Heart left ventricle (tissue), 16 donors: Measurements from ENCODE around the gene CACNA1C. TPM values are rescaled to one million over a fixed set of nuclear protein-coding genes. Genes with fewer than 3 reads are reported as not detected.

Experiments used
- ATAC-seq, 4 donors: fragments of 200-7000 bp; cut with Tn5 transposase; one replicate each; pipeline ENCODE4 v1.9.1; 2020 to 2022; ENCODE audit warnings: moderate library complexity in 4 of 4, mild to moderate bottlenecking in 3 of 4, moderate number of reproducible peaks in 1 of 4
- DNase-seq, 5 donors: peaks; one replicate each; pipeline ENCODE4 v3.0.0-alpha.2; 2020
- H3K27ac ChIP-seq, 12 donors: fragments of 200-600 bp; sonication (generic) in 4 of 12; one replicate each; pipeline versions ENCODE4 v1.5.0 to v1.8.0; 2016 to 2022; ENCODE audit warnings: mild to moderate bottlenecking in 2 of 12
- H3K27me3 ChIP-seq, 9 donors: fragments of 200-600 bp; sonication (generic) in 2 of 9; one replicate each; pipeline versions ENCODE4 v1.5.1 to v1.8.0; 2016 to 2022; ENCODE audit warnings: mild to moderate bottlenecking in 3 of 9
- H3K36me3 ChIP-seq, 9 donors: fragments of 200-600 bp; sonication (generic) in 2 of 9; one replicate each; pipeline versions ENCODE4 v1.5.0 to v1.8.0; 2018 to 2022; ENCODE audit warnings: mild to moderate bottlenecking in 2 of 9
- H3K4me1 ChIP-seq, 12 donors: fragments of 200-600 bp; sonication (generic) in 4 of 12; one replicate each; pipeline versions ENCODE4 v1.5.0 to v1.8.0; 2016 to 2022; ENCODE audit warnings: mild to moderate bottlenecking in 3 of 12
- H3K4me3 ChIP-seq, 12 donors: fragments of 200-600 bp; sonication (generic) in 4 of 12; one replicate each; pipeline versions ENCODE4 v1.5.0 to v1.8.0; 2017 to 2022; ENCODE audit warnings: mild to moderate bottlenecking in 9 of 12, moderate library complexity in 4 of 12
- H3K9me3 ChIP-seq, 12 donors: fragments of 200-600 bp; sonication (generic) in 4 of 12; one replicate each; pipeline versions ENCODE4 v1.5.0 to v1.8.0; 2016 to 2022; ENCODE audit warnings: mild to moderate bottlenecking in 1 of 12
- POLR2A ChIP-seq, 2 donors: fragments of 450-650 bp; IDR thresholded peaks; one replicate each; pipeline ENCODE4 v1.6.1; 2017; ENCODE audit warnings: antibody characterized with exemption in 2 of 2, mild to moderate bottlenecking in 2 of 2, moderate library complexity in 2 of 2
- WGBS, 4 donors: extraction: QIAGEN DNeasy Blood & Tissue Kit in 2 of 4; methylation state at CpG; one replicate each; pipeline versions ENCODE4 v1.1.5 to v1.1.7; 2013 to 2018; 5-methylcytosine and 5-hydroxymethylcytosine counted together
- intact Hi-C, 10 donors: fragments of 100-400 bp; cut with DNase I; formaldehyde crosslinking; loops; one replicate each; pipeline versions ENCODE4 v1.11.1 to v1.14.2; 2022
- polyA plus RNA-seq, 2 donors: library from polyadenylated mRNA; stranded (reverse); fragments of 200-250 nt; gene quantifications; one replicate each; pipeline ENCODE4 v1.2.3, GENCODE V29; 2013
- total RNA-seq, 9 donors: library from RNA; depleted of rRNA in 2 of 9; stranded (reverse); fragments of >200 nt in 2 of 9; fragmentation: NEBNext Ultra II Directional in 3 of 9; extraction: Animal tissue kit (Norgen Biotek cat#: 25700) in 3 of 9; gene quantifications; one replicate each; pipeline versions ENCODE4 v1.1.0 to v1.2.4, GENCODE V29; 2016 to 2023
- TF ChIP-seq, protein P1 (sequence below), 12 donors: fragments of 200-600 bp; sonication (generic) in 4 of 12; IDR thresholded peaks; one replicate each; pipeline versions ENCODE4 v1.5.0 to v1.8.0; 2018 to 2022; ENCODE audit warnings: antibody characterized with exemption in 12 of 12, mild to moderate bottlenecking in 5 of 12
- donor health status: ischemic (EF 13 %, LVEDD 7.1; RV severe dilation, severe dysfunction).
- donor health status: healthy with polysubstance abuse.
- donor health status: DM: no; HTN: yes; CAD: no.
- donor health status: DM: no; HTN: no; CAD: no.
- donor health status: ischemic (EF 25% LVEDD 6.9; RV normal size, moderate dysfunction).
- donor health status: ischemic (EF 25% LVEDD 5.7; RV mildly dilated, moderate dysfunction).
- donor health status: healthy.
- donor health status: DM: yes; HTN: yes; CAD: no.
- donor health status: ischemic (EF 35%, LVEDD 5.7; RV mildly dilated, moderate dysfunction).
- donor health status: nonischemic (EF 11% LVEDD 7.7; RV severe dilation, severe dysfunction).
- donor health status: DM: yes; HTN: yes; CAD: no.
- donor health status: PGD.
- donor health status: ischemic (EF 29% LVEDD 5.4; RV normal size, mild dysfunction).
- donor health status: nonischemic (EF 23%, LVEDD 6.1; RV moderate dilation, normal function).

CACNA1C gene
- total and polyA plus RNA-seq, 11 donors = 41.9 to 196 (median 164) TPM

DNA sequence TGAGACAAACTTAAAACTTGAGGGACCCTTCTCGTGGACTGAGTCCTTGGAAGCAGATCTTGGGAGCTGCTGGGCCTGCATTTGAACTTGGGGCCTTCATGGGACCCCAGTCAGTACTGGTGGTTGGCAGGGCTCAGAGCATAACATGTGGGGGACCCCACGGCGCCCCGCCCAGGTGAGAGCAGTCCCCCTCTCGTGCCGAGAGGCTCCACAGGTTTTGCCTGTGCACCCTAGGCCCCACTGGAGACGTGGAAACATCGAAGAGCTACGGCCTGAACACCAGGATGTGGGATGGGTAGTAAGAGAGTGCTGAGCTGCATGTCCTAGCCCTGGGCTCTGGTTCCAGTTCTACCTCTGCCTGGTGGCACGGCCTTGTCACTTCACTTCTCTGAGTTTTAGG is 84.1 kb downstream of the CACNA1C start:
- H3K4me1 ChIP-seq = peaks cover 0 to 58% (median 38%) of the 10 kb centered on the region in 12 donors
- ATAC-seq = no peak
- peak overlapping the region in 6 of 12 donors; percentile 4 to 67 (median 48) for H3K27ac ChIP-seq

GRCh38 chr12:2137711-2138110 is 84.9 kb downstream of the CACNA1C start:
- Histone ChIP-seq H3K9me3 (no peaks in the 10 kb centered on the region), H3K27me3 (no peaks in the 10 kb centered on the region), H3K4me1 (peaks cover 0 to 66% (median 41%) of the 10 kb centered on the region in 12 donors), H3K36me3 (peaks cover 0 to 6% (median 0%) of the 10 kb centered on the region in 9 donors), H3K4me3 (no peak overlapping the region), H3K27ac (peak overlapping the region in 10 of 12 donors; percentile 23 to 76 (median 50))
- DNase-seq (peak in 3 of 5 donors; percentile 38 to 80 (median 61)), ATAC-seq (peak in 3 of 4 donors; percentile 38 to 80 (median 76))
- no peak for TF ChIP-seq POLR2A (IDR thresholded peaks at IDR 0.05)
- TF ChIP-seq, protein P1, sequence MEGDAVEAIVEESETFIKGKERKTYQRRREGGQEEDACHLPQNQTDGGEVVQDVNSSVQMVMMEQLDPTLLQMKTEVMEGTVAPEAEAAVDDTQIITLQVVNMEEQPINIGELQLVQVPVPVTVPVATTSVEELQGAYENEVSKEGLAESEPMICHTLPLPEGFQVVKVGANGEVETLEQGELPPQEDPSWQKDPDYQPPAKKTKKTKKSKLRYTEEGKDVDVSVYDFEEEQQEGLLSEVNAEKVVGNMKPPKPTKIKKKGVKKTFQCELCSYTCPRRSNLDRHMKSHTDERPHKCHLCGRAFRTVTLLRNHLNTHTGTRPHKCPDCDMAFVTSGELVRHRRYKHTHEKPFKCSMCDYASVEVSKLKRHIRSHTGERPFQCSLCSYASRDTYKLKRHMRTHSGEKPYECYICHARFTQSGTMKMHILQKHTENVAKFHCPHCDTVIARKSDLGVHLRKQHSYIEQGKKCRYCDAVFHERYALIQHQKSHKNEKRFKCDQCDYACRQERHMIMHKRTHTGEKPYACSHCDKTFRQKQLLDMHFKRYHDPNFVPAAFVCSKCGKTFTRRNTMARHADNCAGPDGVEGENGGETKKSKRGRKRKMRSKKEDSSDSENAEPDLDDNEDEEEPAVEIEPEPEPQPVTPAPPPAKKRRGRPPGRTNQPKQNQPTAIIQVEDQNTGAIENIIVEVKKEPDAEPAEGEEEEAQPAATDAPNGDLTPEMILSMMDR (IDR thresholded peaks at IDR 0.05) = peak in 1 of 12 donors; percentile 18
- WGBS, 4 donors = 25 to 51% (median 37%) methylated on average over 5 to 10 of the region's 10 CpGs
- intact Hi-C loops = no loop called here

More for the DNA sequence above, 84.1 kb downstream of the CACNA1C start:
- peaks cover 0 to 6% (median 0%) of the 10 kb centered on the region in 9 donors for H3K36me3 ChIP-seq
- H3K4me3 ChIP-seq = no peak overlapping the region
- 86 to 94% (median 93%) methylated on average over 5 to 10 of the region's 10 CpGs for WGBS, 4 donors
- H3K9me3 ChIP-seq = no peaks in the 10 kb centered on the region
- TF ChIP-seq, protein P1 (IDR thresholded peaks at IDR 0.05) = no peak
- TF ChIP-seq POLR2A (IDR thresholded peaks at IDR 0.05) = no peak
- H3K27me3 ChIP-seq = no peaks in the 10 kb centered on the region
- DNase-seq = no peak
- intact Hi-C loops = no loop called here

DNA sequence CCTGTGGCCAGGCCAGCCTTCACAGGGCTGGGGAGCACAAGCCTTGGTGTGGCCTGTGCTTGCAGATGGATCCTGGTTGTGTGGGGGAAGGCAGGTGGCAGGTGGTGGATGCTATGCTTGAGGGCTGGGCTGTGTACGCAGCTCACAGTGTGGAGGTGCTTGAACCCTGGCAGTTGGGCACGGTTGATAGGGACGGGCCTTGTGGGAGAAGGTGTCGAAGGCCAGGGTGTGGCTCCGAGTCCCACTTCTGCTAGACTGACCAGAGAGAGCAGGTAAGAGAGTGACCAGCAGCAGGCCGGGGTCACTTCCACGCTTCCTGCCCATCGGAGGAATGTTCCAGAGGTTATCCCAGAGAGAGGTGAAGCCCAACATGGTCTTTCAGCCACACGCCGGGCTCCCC is 85.5 kb downstream of the CACNA1C start:
- TF ChIP-seq POLR2A (IDR thresholded peaks at IDR 0.05) = no peak
- TF ChIP-seq, protein P1 (IDR thresholded peaks at IDR 0.05) = no peak
- H3K27ac ChIP-seq = peak overlapping the region in 9 of 12 donors; percentile 23 to 76 (median 55)
- DNase-seq = no peak
- peaks cover 0 to 71% (median 42%) of the 10 kb centered on the region in 12 donors for H3K4me1 ChIP-seq
- ATAC-seq = peak in 1 of 4 donors; percentile 6
- intact Hi-C loops = no loop called here
- no peak overlapping the region for H3K4me3 ChIP-seq
- no peaks in the 10 kb centered on the region for H3K27me3 ChIP-seq
- no peaks in the 10 kb centered on the region for H3K9me3 ChIP-seq
- 88 to 94% (median 92%) methylated on average over 10 of the region's 10 CpGs for WGBS, 4 donors
- peaks cover 0 to 6% (median 0%) of the 10 kb centered on the region in 9 donors for H3K36me3 ChIP-seq

- intact Hi-C loops = no loop called here
- H3K27ac ChIP-seq = peak overlapping the region in 6 of 12 donors; percentile 13 to 66 (median 44)
- peaks cover 0 to 72% (median 42%) of the 10 kb centered on the region in 12 donors for H3K4me1 ChIP-seq
- H3K36me3 ChIP-seq = peaks cover 0 to 6% (median 0%) of the 10 kb centered on the region in 9 donors
- DNase-seq (no peak), ATAC-seq (no peak)
- H3K9me3 ChIP-seq = no peaks in the 10 kb centered on the region
- no peak overlapping the region for H3K4me3 ChIP-seq
- H3K27me3 ChIP-seq = no peaks in the 10 kb centered on the region
- 84 to 87% (median 86%) methylated on average over 6 of the region's 6 CpGs for WGBS, 4 donors
- TF ChIP-seq, protein P1 (IDR thresholded peaks at IDR 0.05) = no peak
- TF ChIP-seq POLR2A (IDR thresholded peaks at IDR 0.05) = no peak
These were observed 86.1 kb downstream of the CACNA1C start for GRCh38 chr12:2138871-2139308.
